K562 (cell line): ENCODE measurements around the gene TSPAN13.

ENCODE experiments used
- GTF2F1 ChIP-seq: IDR thresholded peaks from 2 replicates; pipeline ENCODE4 v1.6.1; 2011; ENCODE audit warnings: low read depth, low read length, improper control_type of control experiment
- MYC ChIP-seq, 2 experiments: fragments of 250-450 bp in 1 of 2; sonication (Bioruptor Pico) in 1 of 2; IDR thresholded peaks; 2 replicates each; pipeline versions ENCODE4 v1.5.1 to v1.6.1; 2012 to 2021; ENCODE audit warnings: low read depth in 2 of 2, borderline replicate concordance in 1 of 2, improper control_type of control experiment in 1 of 2, low read length in 1 of 2, mild to moderate bottlenecking in 1 of 2, moderate library complexity in 1 of 2
- SMC3 ChIP-seq: conservative IDR thresholded peaks from 2 replicates; pipeline ENCODE4 v1.6.1; 2011; ENCODE audit warnings: low read depth, low read length, improper control_type of control experiment; ENCODE audit not compliant: insufficient read depth
- ZNF232 ChIP-seq: sonication (generic); formaldehyde crosslinking; IDR thresholded peaks from 2 replicates; pipeline ENCODE4 v1.8.0; 2022; ENCODE audit warnings: mild to moderate bottlenecking, missing genetic modification reagents

- TF ChIP-seq GTF2F1 (no peak), SMC3 (no peak), MYC (IDR thresholded peaks at IDR 0.05; ENCODE audit: low read depth, low read length) (no peak), MYC (CRISPR knock-in tag; IDR thresholded peaks at IDR 0.05; ENCODE audit: borderline replicate concordance, low read depth) (no peak), ZNF232 (CRISPR knock-in tag) (no peak)
Measured at GRCh38 chr7:16741676-16742075, 11.9 kb upstream of the TSPAN13 start.
